ENCODE results near the gene TSPEAR. TPM values are rescaled to one million over a fixed set of nuclear protein-coding genes. Genes with fewer than 3 reads are reported as not detected.
A peak's percentile ranks its signal among the peaks of the same experiment; 100 is the strongest.

TSPEAR gene
- total RNA-seq, 2 experiments from 2014 or later: not detected

- Mint-ChIP-seq H3K4me3 (no peak overlapping the region), H3K9me3 (ENCODE audit: low read depth) (peaks cover 4% of the 10 kb centered on the region), H3K36me3 (peaks cover 4% of the 10 kb centered on the region), H3K4me1 (no peaks in the 10 kb centered on the region), H3K27me3 (peaks cover 2% of the 10 kb centered on the region), H3K27ac (no peak overlapping the region)
- DNase-seq (no peak), ATAC-seq (no peak)
- CTCF ChIA-PET: interaction anchor here (1.0 to 1.3 kb wide), 3 partner anchors 31 to 252 kb away, joined by 3 to 7 read pairs (median 4); no protein-coding TSS in a partner anchor
Observed at GRCh38 chr21:44540741-44541288, 170.6 kb downstream of the TSPEAR start.

DNA sequence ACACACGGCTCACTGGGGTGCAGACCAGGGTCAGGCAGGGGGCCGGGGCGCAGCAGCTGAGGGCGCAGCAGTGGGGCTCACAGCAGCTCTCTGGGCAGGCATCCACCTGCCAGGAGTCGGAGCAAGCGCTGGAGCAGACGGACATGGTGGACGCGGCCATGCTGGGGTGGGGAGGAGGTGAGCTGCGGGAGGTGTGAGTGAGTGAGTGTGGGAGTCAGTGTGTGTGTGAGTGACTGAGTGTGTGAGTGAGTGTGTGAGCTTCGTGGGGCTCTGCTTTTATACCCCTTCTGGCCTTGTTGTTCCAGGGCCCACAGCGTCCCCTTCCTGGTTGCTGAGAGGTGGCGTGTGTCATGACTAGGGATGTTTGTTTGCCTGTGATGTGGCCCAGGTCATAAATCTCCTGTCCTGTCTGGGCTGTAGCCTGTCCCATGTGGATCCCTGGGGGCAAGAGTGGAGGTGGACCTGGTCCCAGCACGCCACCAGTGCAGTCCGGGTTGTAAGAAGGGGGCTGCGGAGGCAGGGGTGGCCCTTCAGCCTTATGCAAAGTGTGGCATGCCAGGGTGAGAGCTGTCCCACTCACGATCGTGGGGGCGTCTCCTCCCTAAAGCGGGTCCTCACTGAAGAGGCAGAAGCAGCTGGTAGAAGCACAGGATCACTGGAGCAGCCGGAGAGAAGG lies 171.2 kb downstream of the TSPEAR start, which contains the start of gene KRTAP10-1:
Gene KRTAP10-1, minus strand, starts transcription at position 205 of the 676 bp plus-strand sequence. Its CDS starts 45 bp downstream, at position 160.
- Mint-ChIP-seq H3K4me3 (no peak within 1 kb of the TSS), H3K4me1 (no peaks in the 10 kb centered on the region), H3K27me3 (peaks cover 2% of the 10 kb centered on the region), H3K27ac (no peak within 1 kb of the TSS), H3K9me3 (ENCODE audit: low read depth) (peaks cover 2% of the 10 kb centered on the region), H3K36me3 (peaks cover 1% of the 10 kb centered on the region)
- CTCF ChIA-PET: interaction anchor here (1.0 to 1.3 kb wide), 2 partner anchors 224 to 253 kb away, joined by 3 to 4 read pairs; no protein-coding TSS in a partner anchor
- ATAC-seq (no peak), DNase-seq (peak; percentile 35)

- CTCF ChIA-PET: no interaction called here
- peaks cover 2% of the 10 kb centered on the region for H3K27me3 Mint-ChIP-seq
- H3K4me1 Mint-ChIP-seq: no peaks in the 10 kb centered on the region
- no peak overlapping the region for H3K4me3 Mint-ChIP-seq
- H3K27ac Mint-ChIP-seq: no peak overlapping the region
- DNase-seq (peak; percentile 29), ATAC-seq (no peak)
- peaks cover 4% of the 10 kb centered on the region for H3K9me3 Mint-ChIP-seq (ENCODE audit: low read depth)
- peaks cover 1% of the 10 kb centered on the region for H3K36me3 Mint-ChIP-seq
Observed at GRCh38 chr21:44539046-44539445, 172.3 kb downstream of the TSPEAR start.

GRCh38 chr21:44537930-44538911 lies 173.2 kb downstream of the TSPEAR start:
- Mint-ChIP-seq H3K4me1 (no peaks in the 10 kb centered on the region), H3K27ac (no peak overlapping the region), H3K4me3 (no peak overlapping the region), H3K36me3 (peaks cover 1% of the 10 kb centered on the region), H3K9me3 (ENCODE audit: low read depth) (peaks cover 4% of the 10 kb centered on the region), H3K27me3 (peaks cover 2% of the 10 kb centered on the region)
- ATAC-seq (no peak), DNase-seq (peak; percentile 27)
- CTCF ChIA-PET: no interaction called here

DNA sequence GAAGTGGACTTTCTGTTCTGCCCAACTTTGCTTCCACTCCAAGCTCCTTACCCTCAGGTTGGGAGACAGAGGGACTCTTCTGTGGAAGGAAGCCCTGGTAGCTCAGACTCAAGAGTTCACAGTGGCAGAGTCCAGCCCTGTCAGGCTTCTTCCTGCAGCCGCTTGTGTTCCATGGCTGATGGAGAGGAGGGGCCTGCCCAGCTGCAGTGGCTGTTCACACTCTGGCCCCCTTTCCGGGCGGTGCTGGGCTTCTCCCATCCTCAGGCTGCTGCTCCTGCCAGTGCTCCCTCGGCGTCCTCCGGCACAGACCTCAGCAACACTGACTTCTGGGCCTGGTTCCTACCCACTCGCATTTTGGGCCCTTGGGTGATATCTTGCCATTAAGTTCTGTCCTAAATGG lies 175.4 kb downstream of the TSPEAR start:
- Mint-ChIP-seq H3K4me3 (no peak overlapping the region), H3K27me3 (peaks cover 2% of the 10 kb centered on the region), H3K9me3 (ENCODE audit: low read depth) (peaks cover 2% of the 10 kb centered on the region), H3K4me1 (no peaks in the 10 kb centered on the region), H3K27ac (no peak overlapping the region), H3K36me3 (peaks cover under 1% of the 10 kb centered on the region)
- DNase-seq (no peak), ATAC-seq (no peak)
- CTCF ChIA-PET: interaction anchor here (1.3 kb wide), 1 partner anchor 257 kb away, joined by 3 read pairs; no protein-coding TSS in a partner anchor

DNA sequence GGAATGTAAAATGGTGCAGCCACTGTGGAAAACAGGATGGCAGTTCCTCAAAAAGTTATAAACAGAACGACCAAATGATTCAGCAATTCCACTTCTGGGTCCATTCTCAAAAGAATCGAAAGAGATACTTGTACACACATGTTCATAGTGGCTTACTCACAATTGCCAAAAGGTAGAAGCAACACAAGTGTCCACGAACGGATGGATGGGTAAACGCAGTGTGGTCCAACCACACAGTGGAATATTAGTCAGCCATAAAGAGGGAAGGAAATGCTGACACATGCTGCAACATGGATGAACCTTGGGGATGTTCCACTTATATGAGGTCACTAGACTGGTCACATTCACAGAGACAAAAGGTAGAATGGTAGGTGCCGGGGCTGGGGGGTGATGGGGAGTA lies 176.7 kb downstream of the TSPEAR start:
- no peak for ATAC-seq
- H3K9me3 Mint-ChIP-seq (ENCODE audit: low read depth): peaks cover 2% of the 10 kb centered on the region
- H3K27ac Mint-ChIP-seq: no peak overlapping the region
- no peak for DNase-seq
- H3K27me3 Mint-ChIP-seq: peaks cover 2% of the 10 kb centered on the region
- H3K4me1 Mint-ChIP-seq: no peaks in the 10 kb centered on the region
- CTCF ChIA-PET: no interaction called here
- H3K36me3 Mint-ChIP-seq: no peaks in the 10 kb centered on the region
- no peak overlapping the region for H3K4me3 Mint-ChIP-seq

DNA sequence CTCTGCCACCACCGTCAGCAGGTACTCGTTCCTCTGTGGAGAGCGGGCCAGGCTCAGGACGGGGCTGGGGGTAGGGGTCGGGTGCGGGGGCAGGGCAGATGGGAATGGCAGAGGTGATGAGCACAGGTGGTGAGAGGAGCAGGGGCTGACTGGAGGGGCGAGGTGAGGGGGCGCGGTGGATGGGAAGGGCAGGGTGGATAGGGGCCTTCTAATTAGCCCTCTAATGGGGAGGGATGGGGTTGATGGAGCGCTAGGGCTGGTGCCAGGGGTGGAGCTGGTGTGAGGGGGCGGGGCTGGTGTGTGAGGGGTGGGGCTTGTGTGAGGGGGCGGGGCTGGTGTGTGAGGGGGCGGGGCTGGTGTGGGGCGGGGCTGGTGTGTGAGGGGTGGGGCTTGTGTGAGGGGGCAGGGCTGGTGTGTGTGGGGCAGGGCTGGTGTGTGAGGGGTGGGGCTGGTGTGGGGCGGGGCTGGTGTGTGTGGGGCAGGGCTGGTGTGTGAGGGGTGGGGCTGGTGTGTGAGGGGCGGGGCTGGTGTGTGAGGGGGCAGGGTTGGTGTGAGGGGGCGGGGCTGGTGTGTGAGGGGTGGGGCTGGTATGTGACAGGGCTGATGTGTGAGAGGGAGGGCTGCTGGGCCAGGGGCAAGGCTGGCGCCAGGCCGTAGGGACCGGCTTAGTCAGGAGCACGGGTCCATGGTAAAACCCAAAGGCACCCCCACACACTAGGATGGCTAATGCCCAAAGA lies 177.3 kb downstream of the TSPEAR start:
- ATAC-seq (no peak), DNase-seq (no peak)
- Mint-ChIP-seq H3K27me3 (peaks cover 2% of the 10 kb centered on the region), H3K4me1 (no peaks in the 10 kb centered on the region), H3K36me3 (no peaks in the 10 kb centered on the region), H3K4me3 (no peak overlapping the region), H3K27ac (no peak overlapping the region), H3K9me3 (ENCODE audit: low read depth) (peaks cover 2% of the 10 kb centered on the region)
- CTCF ChIA-PET: no interaction called here

DNA sequence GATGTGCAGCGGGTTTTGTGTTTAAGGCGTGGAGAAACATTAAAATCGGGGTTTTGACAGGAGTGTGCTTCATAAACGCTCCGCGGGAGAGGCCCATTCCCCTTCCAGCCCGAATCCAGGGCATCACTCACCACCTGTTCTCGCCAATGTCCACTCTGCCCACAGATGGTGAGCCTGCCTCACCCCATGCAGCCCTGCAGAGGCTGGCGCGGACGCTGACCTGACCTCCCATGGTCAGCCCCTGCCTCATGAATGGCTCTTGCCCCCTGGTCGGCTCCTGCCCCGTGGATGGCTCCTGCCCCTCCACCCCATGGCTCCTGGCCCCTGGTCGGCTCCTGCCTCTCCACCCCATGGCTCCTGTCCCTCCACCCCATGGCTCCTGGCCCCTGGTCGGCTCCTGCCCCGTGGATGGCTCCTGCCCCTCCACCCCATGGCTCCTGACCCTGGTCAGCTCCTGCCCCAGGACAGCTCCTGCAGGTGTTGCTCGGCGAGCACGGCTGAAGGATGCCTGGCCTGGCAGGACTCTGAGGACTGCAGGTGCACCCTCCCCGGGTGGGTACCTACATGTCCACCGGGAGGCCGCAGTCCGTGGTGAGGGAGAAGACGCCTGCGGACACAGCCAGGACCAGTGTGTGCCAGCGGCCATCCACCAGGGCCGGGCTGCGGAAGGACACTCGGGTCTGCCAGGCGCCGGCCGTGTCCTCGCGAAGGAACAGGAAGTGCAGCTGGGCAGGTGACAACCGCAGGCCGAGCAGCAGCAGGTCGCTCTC lies 178.1 kb downstream of the TSPEAR start:
- ATAC-seq (no peak), DNase-seq (no peak)
- CTCF ChIA-PET: no interaction called here
- Mint-ChIP-seq H3K36me3 (no peaks in the 10 kb centered on the region), H3K4me1 (no peaks in the 10 kb centered on the region), H3K27ac (no peak overlapping the region), H3K27me3 (peaks cover 2% of the 10 kb centered on the region), H3K4me3 (no peak overlapping the region), H3K9me3 (ENCODE audit: low read depth) (peaks cover 2% of the 10 kb centered on the region)

DNA sequence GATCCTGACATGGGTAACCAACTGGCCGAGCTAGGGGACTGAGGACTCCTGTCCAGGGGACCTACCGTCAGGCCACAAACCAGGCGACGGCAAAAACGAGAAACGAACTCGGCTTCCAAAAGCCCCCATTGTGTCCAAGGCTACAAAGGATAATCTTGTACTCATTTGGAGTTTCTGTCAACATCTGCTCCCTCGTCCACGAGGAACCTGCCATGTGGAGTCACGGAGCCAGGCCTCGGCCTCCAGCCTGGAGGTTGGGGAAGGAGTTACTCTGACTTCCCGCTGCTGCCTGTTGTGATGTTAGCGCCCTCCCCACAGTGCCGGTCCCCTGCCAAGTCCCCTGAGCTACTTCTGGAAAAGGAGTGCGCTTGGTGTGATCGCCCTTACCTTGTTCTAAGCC lies 178.7 kb downstream of the TSPEAR start:
- no peaks in the 10 kb centered on the region for H3K36me3 Mint-ChIP-seq
- peaks cover 2% of the 10 kb centered on the region for H3K9me3 Mint-ChIP-seq (ENCODE audit: low read depth)
- CTCF ChIA-PET: no interaction called here
- peaks cover 2% of the 10 kb centered on the region for H3K27me3 Mint-ChIP-seq
- no peak for ATAC-seq
- DNase-seq: no peak
- H3K4me1 Mint-ChIP-seq: no peaks in the 10 kb centered on the region
- H3K4me3 Mint-ChIP-seq: no peak overlapping the region
- H3K27ac Mint-ChIP-seq: no peak overlapping the region

GRCh38 chr21:44531606-44532564 lies 179.5 kb downstream of the TSPEAR start:
- peaks cover 2% of the 10 kb centered on the region for H3K9me3 Mint-ChIP-seq (ENCODE audit: low read depth)

GRCh38 chr21:44530903-44531605 lies 180.3 kb downstream of the TSPEAR start:
- no peaks in the 10 kb centered on the region for H3K27me3 Mint-ChIP-seq
- no peak overlapping the region for H3K4me3 Mint-ChIP-seq
- peaks cover 2% of the 10 kb centered on the region for H3K9me3 Mint-ChIP-seq (ENCODE audit: low read depth)
- ATAC-seq: no peak
- no peaks in the 10 kb centered on the region for H3K4me1 Mint-ChIP-seq
- CTCF ChIA-PET: no interaction called here
- no peak overlapping the region for H3K27ac Mint-ChIP-seq
- H3K36me3 Mint-ChIP-seq: no peaks in the 10 kb centered on the region
- DNase-seq: no peak

More at GRCh38 chr21:44531606-44532564, 179.5 kb downstream of the TSPEAR start:
- H3K27ac Mint-ChIP-seq: no peak overlapping the region
- H3K27me3 Mint-ChIP-seq: peaks cover 2% of the 10 kb centered on the region
- CTCF ChIA-PET: no interaction called here
- no peaks in the 10 kb centered on the region for H3K4me1 Mint-ChIP-seq
- ATAC-seq: no peak
- H3K4me3 Mint-ChIP-seq: no peak overlapping the region
- H3K36me3 Mint-ChIP-seq: no peaks in the 10 kb centered on the region
- DNase-seq: no peak

Measured in activated CD8-positive, alpha-beta memory T cell treated with anti-CD3 and anti-CD28 coated beads, Interleukin-2, amount 10 ng/mL, durations not matched to agents 7 days and 5 days (primary cell).